Thoracic aorta (tissue), 2 donors: ENCODE measurements around the gene GRB14. TPM values are rescaled to one million over a fixed set of nuclear protein-coding genes. Genes with fewer than 3 reads are reported as not detected.

Experiments used
- ATAC-seq: fragments of 150-250 bp; one replicate; pipeline ENCODE4 v1.8.0; 2017; ENCODE audit warnings: low read depth; ENCODE audit not compliant: insufficient number of reproducible peaks, low FRiP score
- DNase-seq: peaks from one replicate; pipeline ENCODE4 v3.0.0-alpha.2; 2020; ENCODE audit warnings: low spot score
- H3K27ac ChIP-seq, 2 donors: fragments of 200-600 bp; sonication (generic); 1 replicate in 1 of 2; 2 replicates in 1 of 2; pipeline ENCODE4 v1.5.1; 2016; ENCODE audit warnings: mild to moderate bottlenecking in 2 of 2, moderate library complexity in 2 of 2
- H3K27me3 ChIP-seq: fragments of 200-600 bp; sonication (generic); replicated peaks from 2 replicates; pipeline ENCODE4 v1.6.0; 2016; ENCODE audit warnings: mild to moderate bottlenecking; ENCODE audit not compliant: insufficient read depth
- H3K36me3 ChIP-seq: fragments of 200-600 bp; sonication (generic); one replicate; pipeline ENCODE4 v1.5.1; 2016
- H3K4me1 ChIP-seq, 2 donors: fragments of 200-600 bp; sonication (generic); 1 replicate in 1 of 2; 2 replicates in 1 of 2; pipeline versions ENCODE4 v1.5.1 to v1.6.0; 2016; ENCODE audit warnings: low read depth in 2 of 2, mild to moderate bottlenecking in 1 of 2; ENCODE audit not compliant: control insufficient read depth in 1 of 2
- H3K4me3 ChIP-seq: fragments of 200-600 bp; sonication (generic); 2 replicates; pipeline ENCODE4 v1.5.1; 2016; ENCODE audit warnings: mild to moderate bottlenecking
- H3K9me3 ChIP-seq: fragments of 200-600 bp; sonication (generic); 2 replicates; pipeline ENCODE4 v1.5.1; 2016
- total RNA-seq, 2 donors: library from RNA; depleted of rRNA; stranded (reverse); fragments of >200 nt; gene quantifications; one replicate each; pipeline versions ENCODE4 v1.1.0 to v1.2.3, GENCODE V29; 2016
- TF ChIP-seq, protein P1 (sequence below): fragments of 200-600 bp; sonication (generic); IDR thresholded peaks from one replicate; pipeline ENCODE4 v1.5.1; 2019; ENCODE audit warnings: antibody characterized with exemption

Gene GRB14
- total RNA-seq, 2 donors from 2014 or later, result 4.7 to 7.9 TPM

GRCh38 chr2:164456619-164457018 is 164.7 kb downstream of the GRB14 start:
- H3K36me3 ChIP-seq, result no peaks in the 10 kb centered on the region
- H3K9me3 ChIP-seq, result no peaks in the 10 kb centered on the region
- H3K27ac ChIP-seq, result no peak overlapping the region
- no peak overlapping the region for H3K4me3 ChIP-seq
- ATAC-seq (no peak), DNase-seq (no peak)
- no peaks in the 10 kb centered on the region for H3K4me1 ChIP-seq
- TF ChIP-seq, protein P1, sequence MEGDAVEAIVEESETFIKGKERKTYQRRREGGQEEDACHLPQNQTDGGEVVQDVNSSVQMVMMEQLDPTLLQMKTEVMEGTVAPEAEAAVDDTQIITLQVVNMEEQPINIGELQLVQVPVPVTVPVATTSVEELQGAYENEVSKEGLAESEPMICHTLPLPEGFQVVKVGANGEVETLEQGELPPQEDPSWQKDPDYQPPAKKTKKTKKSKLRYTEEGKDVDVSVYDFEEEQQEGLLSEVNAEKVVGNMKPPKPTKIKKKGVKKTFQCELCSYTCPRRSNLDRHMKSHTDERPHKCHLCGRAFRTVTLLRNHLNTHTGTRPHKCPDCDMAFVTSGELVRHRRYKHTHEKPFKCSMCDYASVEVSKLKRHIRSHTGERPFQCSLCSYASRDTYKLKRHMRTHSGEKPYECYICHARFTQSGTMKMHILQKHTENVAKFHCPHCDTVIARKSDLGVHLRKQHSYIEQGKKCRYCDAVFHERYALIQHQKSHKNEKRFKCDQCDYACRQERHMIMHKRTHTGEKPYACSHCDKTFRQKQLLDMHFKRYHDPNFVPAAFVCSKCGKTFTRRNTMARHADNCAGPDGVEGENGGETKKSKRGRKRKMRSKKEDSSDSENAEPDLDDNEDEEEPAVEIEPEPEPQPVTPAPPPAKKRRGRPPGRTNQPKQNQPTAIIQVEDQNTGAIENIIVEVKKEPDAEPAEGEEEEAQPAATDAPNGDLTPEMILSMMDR, result no peak
- H3K27me3 ChIP-seq, result no peaks in the 10 kb centered on the region

GRCh38 chr2:164453656-164454305 is 167.5 kb downstream of the GRB14 start:
- no peak overlapping the region for H3K4me3 ChIP-seq
- TF ChIP-seq, protein P1, result no peak
- DNase-seq, result no peak
- ATAC-seq, result no peak
- no peaks in the 10 kb centered on the region for H3K9me3 ChIP-seq
- H3K27me3 ChIP-seq, result no peaks in the 10 kb centered on the region
- H3K4me1 ChIP-seq, result no peaks in the 10 kb centered on the region
- H3K27ac ChIP-seq, result no peak overlapping the region
- no peaks in the 10 kb centered on the region for H3K36me3 ChIP-seq

DNA sequence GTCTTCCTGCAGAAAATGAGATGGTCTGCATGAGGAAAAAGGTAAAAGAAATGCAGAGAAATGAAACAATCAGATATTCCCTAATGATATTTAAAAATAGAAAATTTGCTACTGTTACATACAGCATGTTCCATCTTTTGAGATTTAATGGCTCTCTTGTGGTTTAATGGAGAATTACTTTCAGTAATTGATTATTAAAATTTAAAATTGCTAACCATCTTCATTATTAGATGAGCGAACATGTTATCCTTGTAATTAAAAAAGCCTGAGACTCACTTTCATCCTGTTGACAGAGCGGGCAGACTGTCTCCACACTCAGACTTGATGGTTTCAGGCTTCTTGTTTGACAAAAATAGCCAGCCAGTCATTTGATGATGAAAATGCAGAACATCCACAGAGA is 171.0 kb downstream of the GRB14 start:
- DNase-seq, result no peak
- TF ChIP-seq, protein P1, result no peak
- Histone ChIP-seq H3K4me1 (no peaks in the 10 kb centered on the region), H3K4me3 (no peak overlapping the region), H3K27me3 (no peaks in the 10 kb centered on the region), H3K36me3 (no peaks in the 10 kb centered on the region), H3K9me3 (no peaks in the 10 kb centered on the region), H3K27ac (no peak overlapping the region)
- ATAC-seq, result no peak

GRCh38 chr2:164449706-164450105 is 171.6 kb downstream of the GRB14 start:
- Histone ChIP-seq H3K36me3 (no peaks in the 10 kb centered on the region), H3K4me1 (no peaks in the 10 kb centered on the region), H3K9me3 (no peaks in the 10 kb centered on the region), H3K27me3 (no peaks in the 10 kb centered on the region), H3K4me3 (no peak overlapping the region), H3K27ac (no peak overlapping the region)
- DNase-seq, result no peak
- TF ChIP-seq, protein P1, result no peak
- no peak for ATAC-seq

DNA sequence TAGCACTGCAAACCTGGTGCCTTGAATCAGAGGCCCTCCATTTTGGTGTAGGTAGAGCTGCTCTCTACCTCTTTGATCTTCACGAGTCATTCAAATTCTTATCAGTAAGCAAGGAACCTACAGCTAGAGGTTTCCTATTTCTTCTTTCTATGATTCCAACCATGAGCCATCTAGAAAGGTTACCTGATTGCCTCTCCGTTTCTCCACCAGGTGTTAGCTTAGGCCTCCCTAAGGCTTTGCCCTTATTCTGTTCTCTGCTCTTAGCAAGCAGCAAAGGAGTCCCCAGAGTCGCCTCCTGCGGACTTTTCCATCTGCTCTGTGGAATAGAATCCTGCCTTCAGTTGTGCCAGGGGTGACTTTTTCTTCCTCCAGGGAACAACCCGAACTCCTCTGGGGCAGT is 173.6 kb downstream of the GRB14 start:
- no peaks in the 10 kb centered on the region for H3K9me3 ChIP-seq
- no peak overlapping the region for H3K4me3 ChIP-seq
- no peaks in the 10 kb centered on the region for H3K4me1 ChIP-seq
- H3K36me3 ChIP-seq, result no peaks in the 10 kb centered on the region
- TF ChIP-seq, protein P1, result no peak
- ATAC-seq (no peak), DNase-seq (no peak)
- no peak overlapping the region for H3K27ac ChIP-seq
- no peaks in the 10 kb centered on the region for H3K27me3 ChIP-seq

Other genes starting within 250 kb of the GRB14 start
- gene COBLL1, start 220.3 kb upstream of the GRB14 start, total RNA-seq, result 10 to 100 TPM; 62.0 to 64.6 TPM